Breast epithelium (tissue), 3 donors: Measurements from ENCODE around the gene SLC35B4.

Experiments used
- CTCF ChIP-seq, 3 donors: fragments of 450-650 bp; IDR thresholded peaks; one replicate each; pipeline ENCODE4 v1.5.1; 2016 to 2017; ENCODE audit warnings: antibody characterized with exemption in 3 of 3, mild to moderate bottlenecking in 3 of 3, moderate library complexity in 3 of 3
- POLR2A ChIP-seq: fragments of 450-650 bp; IDR thresholded peaks from one replicate; pipeline ENCODE4 v1.6.1; 2016; ENCODE audit warnings: antibody characterized with exemption, mild to moderate bottlenecking, moderate library complexity
- POLR2AphosphoS5 ChIP-seq, 3 donors: sonication (generic); formaldehyde crosslinking; IDR thresholded peaks; one replicate each; pipeline ENCODE4 v1.6.1; 2017; ENCODE audit warnings: antibody characterized with exemption in 3 of 3

- TF ChIP-seq POLR2AphosphoS5 (IDR thresholded peaks at IDR 0.05) (no peak), CTCF (IDR thresholded peaks at IDR 0.05) (no peak), POLR2A (no peak)
These were observed 13.1 kb upstream of the SLC35B4 start for GRCh38 chr7:134329614-134330346.
